HG03045 (cell line): ENCODE measurements around the gene MAP1LC3C.
"Not testable (repeated sequence)": the region's sequence is repeated elsewhere in the genome, so short reads cannot be mapped to it uniquely, and the experiment has no call there.

Source experiments
- ATAC-seq: cut with Tn5 transposase; IDR thresholded peaks from one replicate; pipeline ENCODE4 v1.9.1; 2021; ENCODE audit warnings: mild to moderate bottlenecking, moderate library complexity; ENCODE audit not compliant: unreplicated experiment

MAP1LC3C gene

GRCh38 chr1:241994171-241994570, 4.7 kb downstream of the MAP1LC3C start:
- ATAC-seq, result no peak

DNA sequence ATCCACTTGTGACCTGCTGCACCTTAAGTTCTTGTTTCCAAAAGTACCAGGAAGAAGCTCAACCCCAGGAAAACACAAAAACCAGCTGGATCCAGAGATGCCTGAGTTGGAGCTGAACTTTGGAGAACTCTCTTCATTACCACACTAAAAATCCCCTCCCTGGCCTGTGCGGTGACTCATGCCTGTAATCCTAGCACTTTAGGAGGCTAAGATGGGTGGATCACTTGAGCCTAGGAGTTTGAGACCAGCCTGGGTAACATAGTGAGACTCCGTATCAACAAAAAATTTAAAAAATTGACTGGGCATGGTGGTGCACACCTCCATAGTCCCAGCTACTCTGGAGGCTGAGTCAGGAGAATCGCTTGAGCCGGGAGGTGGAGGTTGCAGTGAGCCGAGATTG, 6.2 kb downstream of the MAP1LC3C start:
- ATAC-seq, result no peak

- ATAC-seq, result no peak
Observed at GRCh38 chr1:241990040-241990439, 8.9 kb downstream of the MAP1LC3C start.

- not testable (repeated sequence) for ATAC-seq
Observed at GRCh38 chr1:241988389-241988930, 10.4 kb downstream of the MAP1LC3C start.

- no peak for ATAC-seq
Observed at GRCh38 chr1:241985787-241986186, 13.1 kb downstream of the MAP1LC3C start.

- ATAC-seq, result no peak
Observed at GRCh38 chr1:241979926-241980325, 19.0 kb downstream of the MAP1LC3C start.

GRCh38 chr1:241979071-241979470, 19.8 kb downstream of the MAP1LC3C start:
- ATAC-seq, result no peak

DNA sequence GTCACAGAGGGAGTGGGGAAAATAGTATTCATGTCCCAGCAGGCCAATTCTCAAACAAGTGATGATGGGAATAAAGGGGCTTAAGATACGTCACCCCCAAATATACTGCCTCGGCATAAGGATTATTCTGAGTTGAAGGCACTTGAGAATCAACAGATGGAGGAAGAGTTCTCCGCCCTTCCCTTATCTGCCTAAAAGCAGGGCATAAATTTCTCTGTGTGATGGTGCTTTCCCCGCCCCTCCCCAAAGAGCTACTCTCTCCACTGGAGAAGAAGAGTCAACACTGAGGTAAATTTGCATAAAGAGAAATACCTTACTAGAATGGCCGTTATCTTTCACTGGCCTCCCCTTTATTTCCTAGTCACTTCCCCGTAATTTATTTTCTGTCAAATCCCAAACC, 22.7 kb downstream of the MAP1LC3C start:
- no peak for ATAC-seq

DNA sequence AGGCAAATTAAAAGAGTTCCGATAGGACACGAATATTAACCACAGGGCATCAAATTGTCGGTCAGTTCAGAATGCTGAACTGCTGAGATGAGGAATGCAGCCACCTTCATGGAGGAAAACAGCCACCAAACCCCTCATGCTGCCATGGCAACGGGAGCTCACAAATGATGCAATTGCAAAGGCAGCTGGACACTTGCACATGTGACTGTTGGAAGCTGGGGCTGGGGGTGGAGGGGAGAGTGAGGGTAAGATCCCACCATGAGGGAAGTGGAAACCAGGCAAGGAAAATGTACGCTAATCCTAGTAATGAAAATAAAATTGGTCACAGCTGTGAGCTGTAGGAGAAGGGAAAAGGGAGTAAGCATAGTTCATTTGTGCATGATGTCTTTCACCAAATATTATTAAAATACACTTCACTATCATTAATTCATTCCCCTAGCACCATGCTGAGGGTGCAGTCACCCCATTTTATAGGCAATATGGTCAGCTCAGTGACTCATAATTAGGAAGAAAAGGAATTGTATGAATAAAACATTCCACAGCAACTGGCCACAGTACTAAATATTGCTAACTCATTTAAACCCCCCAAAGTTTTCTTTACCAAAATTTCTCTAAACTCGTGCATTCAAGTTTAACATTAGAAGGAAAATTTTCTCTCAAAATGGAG, 26.1 kb downstream of the MAP1LC3C start:
- no peak for ATAC-seq

DNA sequence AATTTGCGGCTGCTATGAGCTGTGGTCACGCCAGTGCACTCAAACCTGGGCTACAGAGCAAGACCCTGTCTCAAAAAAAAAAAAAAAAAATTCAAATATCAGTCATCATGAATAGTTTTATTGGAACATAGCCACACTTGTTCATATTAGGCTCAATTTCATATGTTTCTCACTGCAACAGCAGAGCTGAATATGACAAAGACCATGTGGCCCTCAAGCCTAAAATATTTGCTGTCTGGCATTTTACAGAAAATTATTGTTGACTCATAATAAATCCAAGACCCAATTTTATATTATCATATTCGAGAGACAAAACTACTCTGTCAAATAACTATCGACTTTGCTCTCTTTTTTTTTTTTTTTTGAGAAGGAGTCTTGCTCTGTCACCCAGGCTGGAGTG, 30.3 kb downstream of the MAP1LC3C start:
- no peak for ATAC-seq

DNA sequence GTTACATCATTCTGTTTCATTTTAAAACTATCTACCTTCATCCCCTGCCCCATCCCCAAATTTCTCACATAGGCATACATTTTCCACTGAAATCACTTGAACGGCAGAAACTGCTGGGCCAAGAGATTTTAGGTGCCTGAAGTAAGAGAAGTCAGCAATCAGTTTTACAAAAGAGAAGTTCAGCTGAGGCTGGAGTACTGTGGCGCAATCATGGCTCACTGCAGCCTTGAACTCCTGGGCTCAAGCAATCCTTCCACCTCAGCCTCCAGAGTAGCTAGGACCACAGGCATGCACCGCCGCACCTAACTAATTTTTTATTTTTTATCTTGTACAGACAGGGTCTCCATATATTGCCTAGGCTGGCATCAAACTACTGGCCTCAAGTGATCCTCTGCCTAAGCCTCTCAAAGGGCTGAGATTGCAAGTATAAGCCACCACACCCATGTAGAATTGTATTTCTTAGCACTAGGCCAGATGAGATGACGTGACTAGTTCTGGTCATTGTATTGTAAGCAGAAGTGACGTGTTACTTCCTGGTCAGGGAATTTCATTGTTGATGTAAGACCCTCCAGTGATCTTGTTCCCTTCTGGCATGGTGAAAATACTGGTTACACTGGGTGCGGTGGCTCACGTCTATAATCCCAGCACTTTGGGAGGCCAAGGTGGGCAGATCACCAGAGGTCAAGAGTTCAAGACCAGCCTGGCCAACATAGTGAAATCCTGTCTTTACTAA, 34.2 kb downstream of the MAP1LC3C start:
- ATAC-seq, result no peak

GRCh38 chr1:241963722-241964121, 35.2 kb downstream of the MAP1LC3C start:
- ATAC-seq, result no peak

DNA sequence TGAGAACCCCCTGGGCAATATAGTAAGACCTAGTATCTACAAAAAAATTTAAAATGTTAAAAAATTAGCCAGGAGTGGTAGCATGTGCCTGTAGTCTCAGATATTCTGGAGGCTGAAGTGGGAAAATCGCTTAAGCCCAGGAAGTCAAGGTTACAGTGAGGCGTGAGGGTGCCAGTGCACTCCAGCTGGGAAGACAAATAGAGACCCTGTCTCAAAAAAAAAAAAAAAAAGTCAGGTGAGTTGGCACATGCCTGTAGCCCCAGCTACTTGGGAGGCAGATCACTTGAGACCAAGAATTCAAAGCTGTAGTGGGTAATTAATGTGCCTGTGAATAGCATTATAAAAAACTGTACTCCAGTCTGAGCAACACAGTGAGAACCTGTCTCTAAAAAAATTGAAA, 36.7 kb downstream of the MAP1LC3C start:
- ATAC-seq, result no peak

- no peak for ATAC-seq
Observed at GRCh38 chr1:241957692-241958494, 41.0 kb downstream of the MAP1LC3C start, which contains the start of gene BECN2. Gene BECN2, plus strand, starts transcription at chr1:241957767. Its CDS starts 0 bp downstream, at chr1:241957767.

GRCh38 chr1:241950390-241950789, 48.5 kb downstream of the MAP1LC3C start:
- ATAC-seq, result no peak

DNA sequence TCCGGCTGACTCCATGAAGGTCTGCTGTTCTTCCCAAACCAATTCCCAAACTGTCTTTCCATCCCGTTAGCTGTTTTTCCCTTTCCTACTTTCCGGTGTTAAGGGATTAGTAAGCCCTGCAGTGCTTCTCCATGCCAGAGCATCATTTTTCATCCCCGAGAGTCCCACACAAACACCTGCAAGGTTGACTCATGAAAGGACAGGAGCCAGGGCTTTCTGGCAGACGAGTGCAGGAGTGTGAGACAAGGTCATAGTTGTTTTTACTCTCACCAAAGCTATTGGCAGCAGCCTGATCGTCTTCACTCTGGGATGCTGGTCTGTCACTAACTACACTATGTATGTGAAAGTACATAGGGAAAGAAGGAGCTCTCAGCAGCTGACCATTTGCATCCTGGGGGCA, 51.5 kb downstream of the MAP1LC3C start:
- no peak for ATAC-seq
